Measurements from ENCODE around the gene SNRNP200.

The SNRNP200 gene

DNA sequence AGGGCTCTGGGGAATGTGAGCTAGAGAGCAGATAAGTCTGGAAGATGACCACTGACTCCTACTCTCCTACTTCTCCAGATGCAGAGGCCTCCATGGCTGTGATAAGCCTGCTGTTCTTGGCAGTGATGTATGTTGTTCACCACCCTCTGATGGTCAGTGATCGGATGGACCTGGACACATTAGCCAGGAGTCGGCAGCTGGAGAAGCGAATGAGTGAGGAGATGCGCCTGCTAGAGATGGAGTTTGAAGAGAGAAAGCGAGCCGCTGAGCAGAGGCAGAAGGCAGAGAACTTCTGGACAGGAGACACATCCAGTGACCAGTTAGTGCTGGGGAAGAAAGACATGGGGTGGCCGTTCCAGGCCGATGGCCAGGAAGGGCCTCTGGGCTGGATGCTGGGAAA is 21.2 kb upstream of the SNRNP200 start:
- no peak overlapping the region for H3K4me3 ChIP-seq (ENCODE audit: control insufficient read depth, low read depth, low read length)
- no peak for DNase-seq (ENCODE audit: low read depth)
- TF ChIP-seq, protein P1, sequence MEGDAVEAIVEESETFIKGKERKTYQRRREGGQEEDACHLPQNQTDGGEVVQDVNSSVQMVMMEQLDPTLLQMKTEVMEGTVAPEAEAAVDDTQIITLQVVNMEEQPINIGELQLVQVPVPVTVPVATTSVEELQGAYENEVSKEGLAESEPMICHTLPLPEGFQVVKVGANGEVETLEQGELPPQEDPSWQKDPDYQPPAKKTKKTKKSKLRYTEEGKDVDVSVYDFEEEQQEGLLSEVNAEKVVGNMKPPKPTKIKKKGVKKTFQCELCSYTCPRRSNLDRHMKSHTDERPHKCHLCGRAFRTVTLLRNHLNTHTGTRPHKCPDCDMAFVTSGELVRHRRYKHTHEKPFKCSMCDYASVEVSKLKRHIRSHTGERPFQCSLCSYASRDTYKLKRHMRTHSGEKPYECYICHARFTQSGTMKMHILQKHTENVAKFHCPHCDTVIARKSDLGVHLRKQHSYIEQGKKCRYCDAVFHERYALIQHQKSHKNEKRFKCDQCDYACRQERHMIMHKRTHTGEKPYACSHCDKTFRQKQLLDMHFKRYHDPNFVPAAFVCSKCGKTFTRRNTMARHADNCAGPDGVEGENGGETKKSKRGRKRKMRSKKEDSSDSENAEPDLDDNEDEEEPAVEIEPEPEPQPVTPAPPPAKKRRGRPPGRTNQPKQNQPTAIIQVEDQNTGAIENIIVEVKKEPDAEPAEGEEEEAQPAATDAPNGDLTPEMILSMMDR (conservative IDR thresholded peaks at IDR 0.05; ENCODE audit: control insufficient read depth, insufficient read depth, low read depth, low read length), result no peak

DNA sequence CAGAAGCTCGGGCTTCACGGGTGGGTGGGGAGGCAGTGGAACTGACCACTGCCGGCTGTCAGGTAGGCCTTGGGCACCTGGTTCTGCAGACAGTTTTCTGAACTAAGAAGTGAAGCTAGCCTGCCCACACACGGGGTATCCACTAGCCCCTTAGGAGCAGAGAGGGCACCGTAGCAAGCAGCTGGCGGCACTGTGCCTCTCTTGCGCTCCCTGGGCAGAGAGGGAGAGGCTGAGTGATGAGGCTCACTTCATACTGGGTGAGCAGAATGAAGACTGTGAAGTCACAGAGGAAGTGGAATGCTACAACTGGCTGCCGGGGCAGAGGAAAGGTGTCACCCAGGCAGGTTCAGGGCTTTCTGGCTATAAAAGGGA is 20.5 kb upstream of the SNRNP200 start:
- no peak for DNase-seq (ENCODE audit: low read depth)
- TF ChIP-seq, protein P1 (conservative IDR thresholded peaks at IDR 0.05; ENCODE audit: control insufficient read depth, insufficient read depth, low read depth, low read length), result no peak
- peak overlapping the region; percentile 52 for H3K4me3 ChIP-seq (ENCODE audit: control insufficient read depth, low read depth, low read length)

DNA sequence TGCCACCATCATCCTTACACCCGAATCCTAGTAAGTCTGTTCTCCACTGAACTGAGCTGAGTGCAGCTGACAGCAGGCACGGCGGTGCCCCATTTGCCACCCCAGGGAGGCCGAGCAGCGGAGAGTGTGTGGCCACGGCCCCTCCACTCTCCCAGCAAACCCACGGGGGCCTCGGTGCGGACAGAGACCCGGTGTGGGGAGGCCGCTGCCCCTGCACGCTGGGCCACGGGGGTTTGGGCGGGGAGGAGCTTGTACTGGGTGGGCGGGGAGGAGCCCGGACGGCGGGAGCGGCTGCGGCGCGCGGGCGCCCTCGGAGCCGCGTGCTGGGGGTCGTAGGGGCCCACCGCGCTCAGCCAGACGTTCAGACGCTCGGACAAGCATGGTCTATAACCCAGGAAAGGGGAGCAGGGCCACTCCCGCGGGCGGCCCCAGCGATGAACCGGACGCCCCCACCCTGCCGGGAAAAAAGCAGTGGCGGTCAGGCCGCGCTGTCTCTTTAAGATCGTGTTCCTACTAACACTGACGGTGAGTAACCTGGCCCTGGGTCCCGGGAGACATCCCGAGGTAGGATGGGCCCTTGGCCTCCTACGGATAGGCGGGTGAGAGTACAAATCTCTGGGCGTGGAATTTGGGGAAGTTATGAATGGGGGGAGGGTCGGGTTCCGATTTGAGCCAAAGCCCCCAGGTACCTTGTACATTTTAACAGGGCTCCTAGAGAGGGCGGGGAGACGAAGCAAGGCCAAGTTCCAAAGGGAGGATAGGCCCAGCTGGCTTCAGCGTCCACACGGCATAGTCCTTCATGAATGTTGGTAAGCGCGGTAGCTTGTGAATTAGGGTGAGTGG is 19.9 kb upstream of the SNRNP200 start, which contains the start of gene ITPRIPL1:
TSS of gene ITPRIPL1 (plus strand) at position 277 of the 843 bp plus-strand sequence. CDS start at position 800, 523 bp downstream.
- DNase-seq (ENCODE audit: low read depth), result peak; percentile 23
- TF ChIP-seq, protein P1 (conservative IDR thresholded peaks at IDR 0.05; ENCODE audit: control insufficient read depth, insufficient read depth, low read depth, low read length), result no peak
- H3K4me3 ChIP-seq (ENCODE audit: control insufficient read depth, low read depth, low read length), result peak within 1 kb of the TSS; percentile 52

DNA sequence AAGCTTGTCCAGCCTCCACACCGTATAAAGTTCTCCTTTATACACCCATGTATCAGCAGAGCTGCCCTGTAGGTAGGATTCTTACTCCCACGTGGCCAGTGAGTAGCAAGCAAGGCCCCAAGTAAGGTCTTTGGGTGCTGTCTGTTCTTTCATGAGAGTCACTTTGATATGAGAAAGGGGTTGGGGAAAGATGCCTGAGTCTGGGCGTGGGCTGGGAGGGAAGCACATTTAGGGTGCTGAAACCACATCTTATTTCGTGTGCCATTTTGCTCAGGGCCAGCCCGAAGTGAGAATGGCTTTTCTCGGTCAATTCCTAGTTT is 19.3 kb upstream of the SNRNP200 start:
- TF ChIP-seq, protein P1 (conservative IDR thresholded peaks at IDR 0.05; ENCODE audit: control insufficient read depth, insufficient read depth, low read depth, low read length), result no peak
- no peak for DNase-seq (ENCODE audit: low read depth)
- no peak overlapping the region for H3K4me3 ChIP-seq (ENCODE audit: control insufficient read depth, low read depth, low read length)

- no peak overlapping the region for H3K4me3 ChIP-seq (ENCODE audit: control insufficient read depth, low read depth, low read length)
- DNase-seq (ENCODE audit: low read depth), result no peak
- TF ChIP-seq, protein P1 (conservative IDR thresholded peaks at IDR 0.05; ENCODE audit: control insufficient read depth, insufficient read depth, low read depth, low read length), result no peak
Measured at GRCh38 chr2:96323849-96324248, 18.5 kb upstream of the SNRNP200 start.

DNA sequence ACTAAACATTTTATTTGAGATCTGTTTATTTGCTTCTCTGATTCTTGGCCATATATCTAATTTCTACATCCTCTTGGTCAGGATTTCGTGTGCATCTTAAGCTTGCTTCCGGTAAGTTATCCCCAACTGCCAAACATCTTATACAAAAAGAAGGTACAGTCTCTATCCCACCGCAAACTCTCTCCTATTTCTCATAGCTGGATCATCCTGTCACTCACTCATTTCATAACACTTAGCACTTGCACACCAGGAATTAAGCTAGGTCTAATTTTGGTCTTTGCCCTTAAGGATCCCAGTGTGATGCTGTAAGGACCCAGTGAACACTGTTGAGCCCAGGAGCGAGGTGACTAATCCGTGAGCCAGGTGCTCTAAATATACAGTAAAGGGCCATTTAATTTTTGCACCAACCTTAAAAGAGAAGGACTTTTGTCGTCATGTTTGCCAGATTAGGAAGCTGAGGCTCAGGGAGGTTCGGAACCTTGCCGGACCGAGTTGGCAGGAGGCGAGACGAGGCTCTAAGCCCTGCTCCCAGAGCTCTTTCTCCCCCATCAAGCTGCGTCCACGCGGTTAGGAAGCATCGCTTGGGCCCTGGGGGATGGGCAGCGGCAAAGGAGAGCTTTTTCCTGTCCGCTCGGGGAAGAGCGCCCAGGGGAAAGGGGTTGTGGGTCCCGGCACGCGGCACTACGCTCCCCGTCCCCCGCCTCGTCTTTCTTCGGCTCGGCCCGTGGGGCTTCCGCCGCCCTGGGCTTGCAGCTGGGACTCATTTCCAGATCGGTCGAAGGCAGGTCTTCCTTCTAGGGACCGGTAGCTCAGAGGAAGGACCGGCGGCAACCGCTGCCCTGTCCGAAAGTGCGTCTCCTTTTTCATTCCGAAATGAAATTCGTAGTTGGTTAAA is 15.6 kb upstream of the SNRNP200 start:
- peak; percentile 11 for DNase-seq (ENCODE audit: low read depth)
- TF ChIP-seq, protein P1 (conservative IDR thresholded peaks at IDR 0.05; ENCODE audit: control insufficient read depth, insufficient read depth, low read depth, low read length), result no peak
- peak overlapping the region; percentile 54 for H3K4me3 ChIP-seq (ENCODE audit: control insufficient read depth, low read depth, low read length)
